Stimulated activated CD8-positive, alpha-beta memory T cell treated with anti-CD3 and anti-CD28 coated beads, Interleukin-15, amount 100 ng/mL, for 1 hour (primary cell): Measurements from ENCODE around the gene ATXN1.
A peak's percentile ranks its signal among the peaks of the same experiment; 100 is the strongest.
"Not testable (repeated sequence)": the region's sequence is repeated elsewhere in the genome, so short reads cannot be mapped to it uniquely, and the experiment has no call there.

Experiments used
- DNase-seq: peaks from one replicate; pipeline ENCODE4 v3.0.0-alpha.2; 2020; ENCODE audit warnings: low read depth

Gene ATXN1

DNA sequence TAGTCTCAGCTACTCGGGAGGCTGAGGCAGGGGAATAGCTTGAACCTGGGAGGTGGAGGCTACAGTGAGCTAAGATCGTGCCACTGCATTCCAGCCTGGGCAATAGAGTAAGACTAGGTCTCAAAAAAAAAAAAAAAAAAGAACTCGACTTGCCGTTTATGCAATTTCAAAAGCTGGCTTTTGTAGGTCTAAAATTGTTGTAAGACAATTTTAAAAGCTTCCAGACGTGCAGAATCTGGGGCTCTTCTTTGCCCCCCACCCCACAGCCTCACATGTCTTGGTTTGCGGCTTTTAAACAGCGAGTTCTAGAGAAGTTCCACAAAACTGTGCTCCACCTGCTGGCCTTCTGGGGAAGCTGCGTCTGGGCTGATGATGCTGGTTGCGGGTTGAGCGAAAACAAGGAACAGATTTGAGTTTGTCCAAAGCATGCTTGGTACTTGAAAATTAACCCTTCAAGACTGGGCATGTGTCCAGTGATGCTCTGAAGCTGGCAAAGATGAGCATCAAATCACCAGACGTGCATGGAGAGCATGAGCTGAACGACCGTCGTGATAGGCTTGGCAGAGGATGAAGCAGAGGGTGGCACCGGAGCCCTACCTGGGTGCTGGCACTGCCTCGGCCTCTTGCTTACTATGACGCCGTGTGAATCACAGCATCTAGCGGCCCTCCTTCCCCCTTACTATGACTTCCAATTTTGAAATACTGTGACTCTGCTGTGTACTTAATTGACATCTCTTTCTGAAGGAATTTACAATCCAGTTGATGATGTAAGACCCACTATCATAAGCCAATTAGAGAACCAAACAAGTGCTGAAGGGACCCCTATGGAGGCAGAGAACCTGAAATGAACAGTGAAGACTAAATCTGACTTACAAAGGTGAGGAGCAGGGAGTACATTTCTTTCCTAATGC lies 351.5 kb downstream of the ATXN1 start:
- peak; percentile 30 for DNase-seq

- no peak for DNase-seq
These were observed 352.5 kb downstream of the ATXN1 start for GRCh38 chr6:16408766-16409165.

- DNase-seq: no peak
These were observed 354.3 kb downstream of the ATXN1 start for GRCh38 chr6:16406966-16407365.

GRCh38 chr6:16406538-16406937 lies 354.7 kb downstream of the ATXN1 start:
- DNase-seq: not testable (repeated sequence)

GRCh38 chr6:16405375-16405774 lies 355.9 kb downstream of the ATXN1 start:
- no peak for DNase-seq

GRCh38 chr6:16404456-16404855 lies 356.8 kb downstream of the ATXN1 start:
- no peak for DNase-seq

GRCh38 chr6:16403831-16404230 lies 357.4 kb downstream of the ATXN1 start:
- DNase-seq: no peak

GRCh38 chr6:16402581-16402900 lies 358.7 kb downstream of the ATXN1 start:
- DNase-seq: no peak

- no peak for DNase-seq
These were observed 361.0 kb downstream of the ATXN1 start for GRCh38 chr6:16400248-16400760.

- DNase-seq: no peak
These were observed 361.6 kb downstream of the ATXN1 start for GRCh38 chr6:16399695-16400094.

DNA sequence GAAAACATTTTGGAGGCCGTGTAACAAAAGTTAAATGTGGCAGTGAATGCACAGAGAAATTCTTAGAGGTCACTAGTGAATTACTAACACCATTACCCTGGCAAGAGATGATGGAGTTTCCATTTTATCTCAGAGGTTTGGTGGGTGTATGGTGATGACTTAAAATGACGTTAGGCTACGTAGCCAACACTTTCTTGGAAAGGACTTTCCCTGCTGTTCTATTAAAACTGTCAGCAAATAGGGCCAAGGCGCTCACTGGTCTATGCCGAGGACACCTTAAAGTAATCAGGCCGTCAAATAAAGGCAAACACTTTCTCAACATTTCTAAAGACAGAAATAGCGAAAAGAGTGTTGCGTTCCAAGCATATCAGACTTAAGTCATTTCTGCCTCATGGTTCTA lies 362.1 kb downstream of the ATXN1 start:
- no peak for DNase-seq

DNA sequence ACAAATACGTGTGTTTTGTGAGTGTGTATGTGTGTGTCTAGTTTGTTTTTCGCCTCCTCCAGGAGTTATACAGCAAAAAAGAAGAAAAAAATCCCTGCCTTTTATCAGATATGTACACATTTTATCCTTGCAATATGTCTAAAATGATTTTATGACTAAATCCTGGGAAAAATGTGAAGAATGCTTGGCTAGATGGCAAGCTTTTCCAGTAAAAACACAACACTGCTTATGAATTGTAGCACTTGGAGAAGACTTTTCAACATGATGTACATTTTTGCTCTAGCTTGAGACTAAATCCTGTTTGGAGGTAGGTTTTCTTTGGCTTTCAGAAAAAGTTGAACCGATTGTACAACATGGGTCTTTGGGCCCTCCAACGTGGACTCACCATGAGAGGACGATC lies 362.7 kb downstream of the ATXN1 start:
- DNase-seq: no peak

DNA sequence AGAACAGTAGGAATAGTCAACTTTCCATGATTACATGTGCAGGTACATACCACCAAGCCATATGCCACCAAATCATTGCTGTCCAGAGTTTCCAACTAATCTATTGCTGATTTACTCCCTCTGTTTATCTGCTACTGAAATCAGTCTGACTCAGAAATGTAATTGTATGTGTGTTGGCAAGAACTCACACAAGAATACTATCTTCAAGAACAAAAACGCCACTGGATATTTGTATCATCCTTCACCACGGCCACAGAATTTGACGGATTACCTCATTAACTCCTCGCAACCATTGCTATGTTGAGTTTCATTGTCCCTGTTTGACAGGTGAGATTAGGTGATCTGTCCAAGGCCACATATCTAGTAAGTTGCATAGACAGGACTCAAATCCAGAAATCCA lies 363.6 kb downstream of the ATXN1 start:
- no peak for DNase-seq

DNA sequence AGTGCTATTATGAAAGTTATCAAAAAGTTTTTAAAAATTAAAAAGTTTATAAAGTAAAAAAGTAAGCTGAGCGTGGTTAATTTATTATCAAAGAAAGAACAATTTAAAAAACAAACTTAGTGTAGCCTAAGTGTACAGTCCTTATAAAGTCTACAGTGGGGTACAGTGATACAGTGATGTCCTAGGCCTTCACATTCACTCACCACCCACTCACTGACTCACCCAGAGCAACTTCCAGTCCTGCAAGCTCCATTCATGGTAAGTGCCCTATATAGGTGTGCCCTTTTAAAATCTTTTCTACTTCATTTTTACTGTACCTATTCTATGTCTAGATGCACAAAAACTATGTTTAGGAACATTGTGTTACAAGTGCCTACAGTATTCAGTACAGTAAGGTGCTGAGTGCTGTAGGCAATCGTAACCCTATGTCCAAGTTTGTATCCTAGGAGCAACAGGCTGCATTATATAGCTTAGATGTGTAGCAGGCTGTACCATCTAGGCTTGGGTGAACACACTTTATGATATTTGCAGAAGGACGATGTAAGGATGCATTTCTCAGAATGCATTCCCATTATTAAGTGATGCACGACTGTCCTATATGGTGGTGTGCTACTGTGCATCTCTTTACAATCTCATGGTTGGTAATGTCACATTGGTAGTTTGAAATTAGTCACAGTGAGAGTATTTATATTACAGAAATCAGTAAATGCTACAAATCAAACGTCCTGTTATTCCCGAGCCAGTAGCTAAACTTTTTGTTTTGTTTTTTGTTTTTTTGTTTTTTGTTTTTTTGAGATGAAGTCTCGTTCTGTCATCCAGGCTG lies 364.6 kb downstream of the ATXN1 start:
- DNase-seq: no peak

GRCh38 chr6:16394632-16395031 lies 366.6 kb downstream of the ATXN1 start:
- DNase-seq: no peak

- DNase-seq: no peak
These were observed 367.9 kb downstream of the ATXN1 start for GRCh38 chr6:16393326-16393725.

DNA sequence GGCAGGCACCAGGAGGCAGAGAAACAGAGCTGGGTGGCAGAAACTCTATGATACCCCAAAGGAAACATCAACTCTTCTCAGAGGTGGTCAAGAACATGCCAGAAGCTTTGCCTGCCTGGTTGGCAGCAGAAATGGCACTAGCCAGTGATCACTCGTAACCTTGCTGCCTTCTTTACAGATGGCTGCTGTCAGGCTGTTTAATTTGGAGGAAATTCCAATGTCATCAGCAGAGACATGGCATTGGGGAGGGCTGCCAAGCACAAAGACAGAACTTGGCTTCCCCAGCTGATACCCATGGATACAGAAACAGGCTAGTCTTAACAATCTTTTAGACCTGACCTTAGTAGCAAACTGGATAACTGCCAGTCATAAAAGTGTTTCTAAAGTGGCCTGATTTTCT lies 369.2 kb downstream of the ATXN1 start:
- DNase-seq: no peak

DNA sequence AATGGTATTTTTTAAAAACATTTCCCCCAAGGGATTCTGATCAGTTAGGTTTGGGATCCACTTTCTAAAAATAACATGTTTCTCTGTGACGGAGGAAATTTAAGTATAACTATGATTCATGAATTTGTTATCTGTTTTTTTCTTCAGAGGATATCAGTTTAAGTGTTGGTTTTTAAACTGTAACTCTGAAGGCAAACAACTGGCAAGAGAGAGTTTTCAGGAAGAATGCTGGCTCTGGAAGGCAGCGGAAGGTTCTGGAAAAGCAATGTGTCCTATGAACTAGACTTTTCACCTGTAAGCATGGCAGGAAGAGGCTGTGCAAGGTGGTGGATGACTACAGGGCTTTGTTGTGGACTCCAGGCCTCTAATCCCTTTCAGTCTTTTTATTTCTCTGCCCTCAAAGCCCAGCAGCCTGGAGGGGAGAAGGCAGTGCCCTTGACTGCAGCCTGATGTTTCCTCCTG lies 369.8 kb downstream of the ATXN1 start:
- no peak for DNase-seq

DNA sequence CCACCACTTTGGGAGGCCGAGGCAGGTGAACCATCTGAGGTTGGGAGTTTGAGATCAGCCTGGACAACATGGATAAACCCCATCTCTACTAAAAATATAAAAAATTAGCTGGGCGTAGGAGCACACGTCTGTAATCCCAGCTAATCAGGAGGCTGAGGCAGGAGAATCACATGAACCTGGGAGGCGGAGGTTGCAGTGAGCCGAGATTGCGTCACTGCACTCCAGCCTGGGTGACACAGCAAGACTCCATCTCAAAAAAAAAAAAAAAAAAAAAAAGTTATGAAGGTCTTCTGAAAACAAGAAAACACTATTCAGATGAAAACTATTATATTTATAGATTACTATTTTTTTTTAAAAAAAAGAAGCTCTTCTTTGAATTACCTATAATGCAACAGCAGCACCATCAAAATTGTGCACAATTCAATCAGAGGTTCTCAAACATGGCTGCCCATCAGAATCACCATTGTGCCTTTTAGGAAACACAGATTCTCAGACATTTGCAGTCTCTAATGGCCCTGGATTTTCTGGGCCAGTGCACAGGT lies 370.3 kb downstream of the ATXN1 start:
- not testable (repeated sequence) for DNase-seq

- DNase-seq: no peak
These were observed 371.6 kb downstream of the ATXN1 start for GRCh38 chr6:16389642-16390041.

GRCh38 chr6:16388488-16388887 lies 372.8 kb downstream of the ATXN1 start:
- no peak for DNase-seq

DNA sequence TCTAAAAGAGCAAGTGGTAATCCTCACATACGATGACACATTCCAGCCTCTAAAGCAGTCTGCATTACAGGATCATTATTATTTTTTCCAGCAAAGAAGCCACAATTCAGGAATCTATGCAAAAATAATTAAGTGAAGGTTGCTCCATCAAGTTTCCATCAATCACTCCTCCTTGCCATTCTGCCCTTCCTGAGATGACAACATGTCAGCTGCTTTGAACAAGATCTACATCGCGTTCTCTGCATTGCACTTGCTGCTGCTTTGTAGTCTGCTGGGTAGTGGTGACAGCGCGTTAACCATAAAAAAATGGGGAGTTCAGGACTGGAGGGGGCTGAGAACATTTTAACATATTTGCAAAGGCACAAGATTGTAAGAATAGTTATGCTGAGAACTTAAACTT lies 375.2 kb downstream of the ATXN1 start:
- no peak for DNase-seq
